Activated CD4-positive, alpha-beta T cell treated with anti-CD3 and anti-CD28 coated beads, Interleukin-2, Interleukin-6, amounts not matched to agents 100 ng/mL and 50 ng/mL, durations not matched to agents 16 hours and 8 hours (primary cell): ENCODE data around the gene OR7D2.
"Not testable (repeated sequence)": the region's sequence is repeated elsewhere in the genome, so short reads cannot be mapped to it uniquely, and the experiment has no call there.

Experiments
- DNase-seq: peaks from one replicate; pipeline ENCODE4 v3.0.0-alpha.2; 2020

OR7D2 gene

GRCh38 chr19:9178901-9179300, at the start of gene OR7D2:
Gene OR7D2 (plus strand): TSS chr19:9178979. CDS start chr19:9185782, 6,803 bp downstream.
- DNase-seq, result no peak

- no peak for DNase-seq
Measured at GRCh38 chr19:9130965-9131364, 47.8 kb upstream of the OR7D2 start.

GRCh38 chr19:9132422-9132821, 46.4 kb upstream of the OR7D2 start:
- DNase-seq, result no peak

GRCh38 chr19:9139609-9140158, 39.1 kb upstream of the OR7D2 start:
- DNase-seq, result no peak

GRCh38 chr19:9140159-9140874, 38.5 kb upstream of the OR7D2 start, which contains the start of gene ZNF317:
Gene ZNF317 (plus strand): TSS chr19:9140397. CDS start chr19:9156017, 15,620 bp downstream.
- DNase-seq, result peak; percentile 94

- DNase-seq, result no peak
Measured at GRCh38 chr19:9144920-9145319, 33.9 kb upstream of the OR7D2 start.

GRCh38 chr19:9146882-9147281, 31.9 kb upstream of the OR7D2 start:
- DNase-seq, result no peak

- DNase-seq, result no peak
Measured at GRCh38 chr19:9148697-9149096, 30.1 kb upstream of the OR7D2 start.

GRCh38 chr19:9149997-9150396, 28.8 kb upstream of the OR7D2 start:
- DNase-seq, result no peak

- DNase-seq, result no peak
Measured at GRCh38 chr19:9150650-9151049, 28.1 kb upstream of the OR7D2 start.

- no peak for DNase-seq
Measured at GRCh38 chr19:9151367-9151766, 27.4 kb upstream of the OR7D2 start.

- DNase-seq, result no peak
Measured at GRCh38 chr19:9155591-9155990, 23.2 kb upstream of the OR7D2 start.

GRCh38 chr19:9156304-9156703, 22.5 kb upstream of the OR7D2 start:
- DNase-seq, result no peak

- no peak for DNase-seq
Measured at GRCh38 chr19:9159891-9160290, 18.9 kb upstream of the OR7D2 start.

GRCh38 chr19:9161427-9161826, 17.4 kb upstream of the OR7D2 start:
- no peak for DNase-seq

- no peak for DNase-seq
Measured at GRCh38 chr19:9165261-9165660, 13.5 kb upstream of the OR7D2 start.

GRCh38 chr19:9166846-9167245, 11.9 kb upstream of the OR7D2 start:
- no peak for DNase-seq

GRCh38 chr19:9171393-9171991, 7.3 kb upstream of the OR7D2 start:
- DNase-seq, result no peak

GRCh38 chr19:9175326-9175725, 3.5 kb upstream of the OR7D2 start:
- DNase-seq, result no peak

- no peak for DNase-seq
Measured at GRCh38 chr19:9183000-9183399, 4.2 kb downstream of the OR7D2 start.

GRCh38 chr19:9187191-9187590, 8.4 kb downstream of the OR7D2 start:
- DNase-seq, result no peak

- DNase-seq, result no peak
Measured at GRCh38 chr19:9189535-9189934, 10.8 kb downstream of the OR7D2 start.

GRCh38 chr19:9198044-9198443, 19.3 kb downstream of the OR7D2 start:
- DNase-seq, result not testable (repeated sequence)

GRCh38 chr19:9205501-9206113, 26.8 kb downstream of the OR7D2 start:
- peak; percentile 71 for DNase-seq
